ENCODE data around the gene SLC16A10.
"Not testable (repeated sequence)": the region's sequence is repeated elsewhere in the genome, so short reads cannot be mapped to it uniquely, and the experiment has no call there.

The SLC16A10 gene

GRCh38 chr6:111132669-111133068, 45.4 kb downstream of the SLC16A10 start:
- H3K4me1 ChIP-seq (ENCODE audit: control insufficient read depth, insufficient read depth, low read length, poor library complexity, severe bottlenecking); H3K9me3 ChIP-seq (ENCODE audit: control insufficient read depth, low read length); H3K27ac ChIP-seq (ENCODE audit: low read depth, low read length, severe bottlenecking); H3K4me3 ChIP-seq (ENCODE audit: extremely low read depth, insufficient read depth, low read length, poor library complexity, severe bottlenecking); H3K36me3 ChIP-seq (ENCODE audit: control insufficient read depth, insufficient read depth, low read length): not testable (repeated sequence)
- no CpG with 5 or more reads among the region's 2 CpGs for WGBS, 2 experiments (ENCODE audit: insufficient coverage in 2 of 2)

GRCh38 chr6:111134236-111134869, 47.0 kb downstream of the SLC16A10 start:
- H3K4me3 ChIP-seq (ENCODE audit: extremely low read depth, insufficient read depth, low read length, poor library complexity, severe bottlenecking); H3K9me3 ChIP-seq (ENCODE audit: control insufficient read depth, low read length); H3K4me1 ChIP-seq (ENCODE audit: control insufficient read depth, insufficient read depth, low read length, poor library complexity, severe bottlenecking); H3K27ac ChIP-seq (ENCODE audit: low read depth, low read length, severe bottlenecking); H3K36me3 ChIP-seq (ENCODE audit: control insufficient read depth, insufficient read depth, low read length): not testable (repeated sequence)
- 77 to 91% methylated on average over 4 of the region's 6 CpGs for WGBS, 2 experiments (ENCODE audit: insufficient coverage in 2 of 2)

DNA sequence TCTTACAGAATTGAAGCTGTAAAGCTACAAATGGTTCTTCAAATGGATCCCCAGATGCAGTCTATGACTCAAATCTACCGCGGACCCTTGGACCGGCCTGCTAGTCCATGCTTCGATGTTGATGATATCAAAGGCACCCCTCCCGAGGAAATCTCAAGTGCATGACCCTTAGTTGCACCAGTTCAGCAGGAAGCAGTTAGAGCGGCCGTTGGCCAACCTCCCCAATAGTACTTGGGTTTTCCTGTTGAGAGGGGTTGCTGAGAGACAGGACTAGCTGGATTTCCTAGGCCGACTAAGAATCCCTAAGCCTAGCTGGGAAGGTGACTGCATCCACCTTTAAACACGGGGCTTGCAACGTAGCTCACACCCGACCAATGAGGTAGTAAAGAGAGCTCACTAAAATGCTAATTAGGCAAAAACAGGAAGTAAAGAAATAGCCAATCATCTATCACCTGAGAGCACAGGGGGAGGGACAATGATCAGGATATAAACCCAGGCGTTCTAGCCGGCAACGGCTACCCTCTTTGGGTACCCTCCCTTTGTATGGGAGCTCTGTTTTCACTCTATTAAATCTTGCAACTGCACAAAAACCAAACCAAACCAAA, 50.3 kb downstream of the SLC16A10 start:
- not testable (repeated sequence) for H3K36me3 ChIP-seq (ENCODE audit: control insufficient read depth, insufficient read depth, low read length); H3K4me1 ChIP-seq (ENCODE audit: control insufficient read depth, insufficient read depth, low read length, poor library complexity, severe bottlenecking)
- WGBS, 2 experiments (ENCODE audit: insufficient coverage in 2 of 2) = 89 to 93% methylated on average over 5 to 11 of the region's 14 CpGs

GRCh38 chr6:111147440-111147839, 60.1 kb downstream of the SLC16A10 start:
- 100% methylated on average over 1 of the region's 3 CpGs; no CpG with 5 or more reads in 1 of the 2 experiments for WGBS, 2 experiments (ENCODE audit: insufficient coverage in 2 of 2)
- no peak overlapping the region for H3K4me3 ChIP-seq (ENCODE audit: extremely low read depth, insufficient read depth, low read length, poor library complexity, severe bottlenecking)
- H3K4me1 ChIP-seq (ENCODE audit: control insufficient read depth, insufficient read depth, low read length, poor library complexity, severe bottlenecking) = no peaks in the 10 kb centered on the region
- no peak overlapping the region for H3K27ac ChIP-seq (ENCODE audit: low read depth, low read length, severe bottlenecking)
- no peaks in the 10 kb centered on the region for H3K36me3 ChIP-seq (ENCODE audit: control insufficient read depth, insufficient read depth, low read length)
- H3K9me3 ChIP-seq (ENCODE audit: control insufficient read depth, low read length) = no peaks in the 10 kb centered on the region

More for the DNA sequence above, 50.3 kb downstream of the SLC16A10 start:
- H3K27ac ChIP-seq (ENCODE audit: low read depth, low read length, severe bottlenecking); H3K4me3 ChIP-seq (ENCODE audit: extremely low read depth, insufficient read depth, low read length, poor library complexity, severe bottlenecking); H3K9me3 ChIP-seq (ENCODE audit: control insufficient read depth, low read length): not testable (repeated sequence)

- WGBS, 2 experiments (ENCODE audit: insufficient coverage in 2 of 2) = no CpG with 5 or more reads among the region's 1 CpG
- Histone ChIP-seq H3K27ac (ENCODE audit: low read depth, low read length, severe bottlenecking) (no peak overlapping the region), H3K4me1 (ENCODE audit: control insufficient read depth, insufficient read depth, low read length, poor library complexity, severe bottlenecking) (no peaks in the 10 kb centered on the region), H3K4me3 (ENCODE audit: extremely low read depth, insufficient read depth, low read length, poor library complexity, severe bottlenecking) (no peak overlapping the region), H3K36me3 (ENCODE audit: control insufficient read depth, insufficient read depth, low read length) (no peaks in the 10 kb centered on the region), H3K9me3 (ENCODE audit: control insufficient read depth, low read length) (no peaks in the 10 kb centered on the region)
These were observed 60.8 kb downstream of the SLC16A10 start for GRCh38 chr6:111148110-111148509.

GRCh38 chr6:111150577-111150976, 63.3 kb downstream of the SLC16A10 start:
- no peaks in the 10 kb centered on the region for H3K9me3 ChIP-seq (ENCODE audit: control insufficient read depth, low read length)
- H3K4me3 ChIP-seq (ENCODE audit: extremely low read depth, insufficient read depth, low read length, poor library complexity, severe bottlenecking) = no peak overlapping the region
- no peak overlapping the region for H3K27ac ChIP-seq (ENCODE audit: low read depth, low read length, severe bottlenecking)
- WGBS, 2 experiments (ENCODE audit: insufficient coverage in 2 of 2) = no CpG with 5 or more reads among the region's 1 CpG
- H3K4me1 ChIP-seq (ENCODE audit: control insufficient read depth, insufficient read depth, low read length, poor library complexity, severe bottlenecking) = no peaks in the 10 kb centered on the region
- H3K36me3 ChIP-seq (ENCODE audit: control insufficient read depth, insufficient read depth, low read length) = no peaks in the 10 kb centered on the region

DNA sequence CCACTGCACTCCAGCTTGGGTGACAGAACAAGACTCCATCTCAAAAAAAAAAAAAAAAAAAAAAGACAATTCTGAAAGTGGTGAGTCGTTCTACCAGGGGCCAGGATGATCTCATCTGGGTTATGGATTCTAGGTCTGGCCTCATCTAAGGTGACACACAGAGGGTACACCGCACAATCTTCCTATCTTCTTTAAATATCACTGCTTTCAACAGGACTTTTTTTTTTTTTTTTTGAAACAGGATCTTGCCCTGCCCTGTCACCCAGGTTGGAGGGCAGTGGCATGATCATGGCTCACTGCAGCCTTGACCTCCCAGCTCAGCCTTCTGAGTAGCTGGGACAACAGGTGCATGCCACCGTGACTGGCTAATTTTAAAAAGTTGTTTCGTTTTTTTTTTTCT, 67.7 kb downstream of the SLC16A10 start:
- Histone ChIP-seq H3K27ac (ENCODE audit: low read depth, low read length, severe bottlenecking) (no peak overlapping the region), H3K4me3 (ENCODE audit: extremely low read depth, insufficient read depth, low read length, poor library complexity, severe bottlenecking) (no peak overlapping the region), H3K36me3 (ENCODE audit: control insufficient read depth, insufficient read depth, low read length) (no peaks in the 10 kb centered on the region), H3K9me3 (ENCODE audit: control insufficient read depth, low read length) (no peaks in the 10 kb centered on the region), H3K4me1 (ENCODE audit: control insufficient read depth, insufficient read depth, low read length, poor library complexity, severe bottlenecking) (no peaks in the 10 kb centered on the region)
- WGBS, 2 experiments (ENCODE audit: insufficient coverage in 2 of 2) = 87 to 90% methylated on average over 2 to 3 of the region's 4 CpGs

DNA sequence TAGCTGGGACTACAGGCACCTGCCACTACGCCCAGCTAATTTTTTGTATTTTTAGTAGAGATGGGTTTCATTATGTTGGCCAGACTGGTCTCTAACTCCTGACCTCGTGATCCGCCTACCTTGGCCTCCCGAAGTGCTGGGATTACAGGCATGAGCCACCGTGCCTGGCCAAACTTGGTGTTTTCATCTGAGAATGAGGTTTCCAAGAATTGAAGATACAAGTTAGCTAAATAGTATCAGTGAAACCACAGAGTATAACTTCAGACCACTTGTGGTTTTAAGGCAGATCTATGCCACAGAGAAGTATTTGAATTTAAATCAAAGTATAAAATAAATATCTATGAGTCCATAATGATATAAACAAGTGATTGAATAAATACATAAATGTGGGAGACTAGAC, 70.1 kb downstream of the SLC16A10 start:
- Histone ChIP-seq H3K36me3 (ENCODE audit: control insufficient read depth, insufficient read depth, low read length) (no peaks in the 10 kb centered on the region), H3K4me1 (ENCODE audit: control insufficient read depth, insufficient read depth, low read length, poor library complexity, severe bottlenecking) (no peaks in the 10 kb centered on the region), H3K9me3 (ENCODE audit: control insufficient read depth, low read length) (peaks cover 5% of the 10 kb centered on the region), H3K27ac (ENCODE audit: low read depth, low read length, severe bottlenecking) (no peak overlapping the region), H3K4me3 (ENCODE audit: extremely low read depth, insufficient read depth, low read length, poor library complexity, severe bottlenecking) (no peak overlapping the region)
- 65 to 91% methylated on average over 4 to 5 of the region's 5 CpGs for WGBS, 2 experiments (ENCODE audit: insufficient coverage in 2 of 2)

DNA sequence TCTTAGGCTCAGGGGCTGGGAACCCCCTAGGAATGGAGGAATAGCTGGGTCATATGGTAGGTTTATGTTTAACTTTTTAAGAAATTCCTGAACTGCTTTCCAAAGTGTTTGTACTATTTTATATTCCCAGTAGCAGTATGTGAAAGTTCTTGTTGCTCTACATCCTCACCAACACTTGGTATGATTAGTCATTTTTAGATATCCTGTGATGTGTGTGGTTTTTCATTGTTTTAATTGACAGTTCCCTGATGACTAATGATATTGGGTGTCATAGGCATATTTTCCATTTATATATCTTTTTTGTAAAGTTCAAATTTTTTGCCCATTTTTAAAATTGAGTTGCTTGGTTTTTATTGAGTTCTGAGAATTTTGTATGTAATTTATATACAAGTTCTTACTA, 72.3 kb downstream of the SLC16A10 start:
- Histone ChIP-seq H3K4me3 (ENCODE audit: extremely low read depth, insufficient read depth, low read length, poor library complexity, severe bottlenecking) (no peak overlapping the region), H3K9me3 (ENCODE audit: control insufficient read depth, low read length) (peaks cover 17% of the 10 kb centered on the region), H3K27ac (ENCODE audit: low read depth, low read length, severe bottlenecking) (no peak overlapping the region), H3K36me3 (ENCODE audit: control insufficient read depth, insufficient read depth, low read length) (no peaks in the 10 kb centered on the region), H3K4me1 (ENCODE audit: control insufficient read depth, insufficient read depth, low read length, poor library complexity, severe bottlenecking) (no peaks in the 10 kb centered on the region)

GRCh38 chr6:111161650-111162049, 74.3 kb downstream of the SLC16A10 start:
- Histone ChIP-seq H3K27ac (ENCODE audit: low read depth, low read length, severe bottlenecking) (no peak overlapping the region), H3K36me3 (ENCODE audit: control insufficient read depth, insufficient read depth, low read length) (no peaks in the 10 kb centered on the region), H3K9me3 (ENCODE audit: control insufficient read depth, low read length) (peaks cover 17% of the 10 kb centered on the region), H3K4me1 (ENCODE audit: control insufficient read depth, insufficient read depth, low read length, poor library complexity, severe bottlenecking) (no peaks in the 10 kb centered on the region), H3K4me3 (ENCODE audit: extremely low read depth, insufficient read depth, low read length, poor library complexity, severe bottlenecking) (no peak overlapping the region)
- WGBS, 2 experiments (ENCODE audit: insufficient coverage in 2 of 2) = 83 to 92% methylated on average over 2 of the region's 2 CpGs

- H3K4me1 ChIP-seq (ENCODE audit: control insufficient read depth, insufficient read depth, low read length, poor library complexity, severe bottlenecking) = no peaks in the 10 kb centered on the region
- no peaks in the 10 kb centered on the region for H3K36me3 ChIP-seq (ENCODE audit: control insufficient read depth, insufficient read depth, low read length)
These were observed 75.2 kb downstream of the SLC16A10 start for GRCh38 chr6:111162504-111162903.

More at GRCh38 chr6:111162504-111162903, 75.2 kb downstream of the SLC16A10 start:
- Histone ChIP-seq H3K9me3 (ENCODE audit: control insufficient read depth, low read length) (peaks cover 17% of the 10 kb centered on the region), H3K4me3 (ENCODE audit: extremely low read depth, insufficient read depth, low read length, poor library complexity, severe bottlenecking) (no peak overlapping the region), H3K27ac (ENCODE audit: low read depth, low read length, severe bottlenecking) (no peak overlapping the region)

Measured in mesodermal cell (in vitro differentiated cells).